Muscle layer of duodenum (tissue), 2 donors: ENCODE measurements around the gene KCNAB1.

ENCODE experiments used
- H3K27ac ChIP-seq: one replicate; pipeline ENCODE4 v1.7.0; 2013; ENCODE audit warnings: mild to moderate bottlenecking, low read length
- H3K27me3 ChIP-seq: one replicate; pipeline ENCODE4 v1.7.0; 2013; ENCODE audit warnings: low read depth, mild to moderate bottlenecking, control low read depth, low read length
- H3K36me3 ChIP-seq, 2 donors: one replicate each; pipeline ENCODE4 v1.7.0; 2013; ENCODE audit warnings: low read length in 2 of 2, control low read depth in 1 of 2, mild to moderate bottlenecking in 1 of 2; ENCODE audit not compliant: insufficient read depth in 2 of 2, control insufficient read depth in 1 of 2
- H3K4me1 ChIP-seq, 2 donors: one replicate each; pipeline ENCODE4 v1.7.0; 2013; ENCODE audit warnings: low read length in 2 of 2, mild to moderate bottlenecking in 2 of 2, control low read depth in 1 of 2, moderate library complexity in 1 of 2; ENCODE audit not compliant: insufficient read depth in 2 of 2, control insufficient read depth in 1 of 2
- H3K4me3 ChIP-seq, 2 donors: one replicate each; pipeline ENCODE4 v1.7.0; 2013; ENCODE audit warnings: low read length in 2 of 2, low read depth in 1 of 2, mild to moderate bottlenecking in 1 of 2
- H3K9me3 ChIP-seq, 2 donors: one replicate each; pipeline ENCODE4 v1.7.0; 2013; ENCODE audit warnings: low read length in 2 of 2, control low read depth in 1 of 2, mild to moderate bottlenecking in 1 of 2; ENCODE audit not compliant: control insufficient read depth in 1 of 2
- donor health status: healthy.

KCNAB1 gene

GRCh38 chr3:156339491-156339890 is 219.1 kb downstream of the KCNAB1 start:
- Histone ChIP-seq H3K27ac (no peak overlapping the region), H3K4me1 (no peaks in the 10 kb centered on the region), H3K9me3 (no peaks in the 10 kb centered on the region), H3K27me3 (no peaks in the 10 kb centered on the region), H3K36me3 (no peaks in the 10 kb centered on the region), H3K4me3 (no peak overlapping the region)

GRCh38 chr3:156341332-156341731 is 221.0 kb downstream of the KCNAB1 start:
- H3K27ac ChIP-seq, result no peak overlapping the region
- H3K4me3 ChIP-seq, result no peak overlapping the region
- no peaks in the 10 kb centered on the region for H3K27me3 ChIP-seq
- no peaks in the 10 kb centered on the region for H3K9me3 ChIP-seq
- H3K4me1 ChIP-seq, result no peaks in the 10 kb centered on the region
- H3K36me3 ChIP-seq, result no peaks in the 10 kb centered on the region

- no peaks in the 10 kb centered on the region for H3K27me3 ChIP-seq
- H3K4me1 ChIP-seq, result no peaks in the 10 kb centered on the region
- H3K4me3 ChIP-seq, result no peak overlapping the region
- no peaks in the 10 kb centered on the region for H3K36me3 ChIP-seq
- H3K27ac ChIP-seq, result no peak overlapping the region
- no peaks in the 10 kb centered on the region for H3K9me3 ChIP-seq
Measured at GRCh38 chr3:156341831-156342416, 221.5 kb downstream of the KCNAB1 start.

GRCh38 chr3:156344215-156344614 is 223.8 kb downstream of the KCNAB1 start:
- Histone ChIP-seq H3K4me3 (no peak overlapping the region), H3K27ac (no peak overlapping the region), H3K27me3 (no peaks in the 10 kb centered on the region), H3K4me1 (no peaks in the 10 kb centered on the region), H3K36me3 (no peaks in the 10 kb centered on the region), H3K9me3 (no peaks in the 10 kb centered on the region)

- Histone ChIP-seq H3K27ac (no peak overlapping the region), H3K36me3 (no peaks in the 10 kb centered on the region), H3K4me1 (peaks cover 0 to 3% of the 10 kb centered on the region in 2 donors), H3K27me3 (no peaks in the 10 kb centered on the region), H3K4me3 (no peak overlapping the region), H3K9me3 (no peaks in the 10 kb centered on the region)
Measured at GRCh38 chr3:156349111-156349510, 228.7 kb downstream of the KCNAB1 start.

GRCh38 chr3:156349978-156350377 is 229.6 kb downstream of the KCNAB1 start:
- no peaks in the 10 kb centered on the region for H3K9me3 ChIP-seq
- H3K4me3 ChIP-seq, result no peak overlapping the region
- peaks cover 0 to 3% of the 10 kb centered on the region in 2 donors for H3K4me1 ChIP-seq
- H3K27me3 ChIP-seq, result no peaks in the 10 kb centered on the region
- no peaks in the 10 kb centered on the region for H3K36me3 ChIP-seq
- H3K27ac ChIP-seq, result no peak overlapping the region

- no peaks in the 10 kb centered on the region for H3K27me3 ChIP-seq
- H3K27ac ChIP-seq, result no peak overlapping the region
- H3K4me3 ChIP-seq, result no peak overlapping the region
- no peaks in the 10 kb centered on the region for H3K9me3 ChIP-seq
- H3K36me3 ChIP-seq, result no peaks in the 10 kb centered on the region
- peaks cover 0 to 4% of the 10 kb centered on the region in 2 donors for H3K4me1 ChIP-seq
Measured at GRCh38 chr3:156350781-156351180, 230.4 kb downstream of the KCNAB1 start.

GRCh38 chr3:156351783-156352182 is 231.4 kb downstream of the KCNAB1 start:
- H3K27me3 ChIP-seq, result no peaks in the 10 kb centered on the region
- peaks cover 0 to 8% of the 10 kb centered on the region in 2 donors for H3K4me1 ChIP-seq
- no peak overlapping the region for H3K27ac ChIP-seq
- H3K36me3 ChIP-seq, result no peaks in the 10 kb centered on the region
- no peak overlapping the region for H3K4me3 ChIP-seq
- no peaks in the 10 kb centered on the region for H3K9me3 ChIP-seq

- no peak overlapping the region for H3K27ac ChIP-seq
- no peaks in the 10 kb centered on the region for H3K27me3 ChIP-seq
- peaks cover 0 to 8% of the 10 kb centered on the region in 2 donors for H3K4me1 ChIP-seq
- H3K4me3 ChIP-seq, result no peak overlapping the region
- H3K36me3 ChIP-seq, result no peaks in the 10 kb centered on the region
- H3K9me3 ChIP-seq, result no peaks in the 10 kb centered on the region
Measured at GRCh38 chr3:156352728-156353127, 232.3 kb downstream of the KCNAB1 start.

GRCh38 chr3:156353563-156353962 is 233.2 kb downstream of the KCNAB1 start:
- no peaks in the 10 kb centered on the region for H3K36me3 ChIP-seq
- peaks cover 0 to 8% of the 10 kb centered on the region in 2 donors for H3K4me1 ChIP-seq
- no peaks in the 10 kb centered on the region for H3K27me3 ChIP-seq
- H3K4me3 ChIP-seq, result no peak overlapping the region
- no peaks in the 10 kb centered on the region for H3K9me3 ChIP-seq
- no peak overlapping the region for H3K27ac ChIP-seq

- Histone ChIP-seq H3K4me3 (no peak overlapping the region), H3K9me3 (no peaks in the 10 kb centered on the region), H3K27ac (no peak overlapping the region), H3K36me3 (no peaks in the 10 kb centered on the region), H3K27me3 (no peaks in the 10 kb centered on the region), H3K4me1 (peaks cover 0 to 8% of the 10 kb centered on the region in 2 donors)
Measured at GRCh38 chr3:156356537-156357363, 236.4 kb downstream of the KCNAB1 start.
